Measurements from ENCODE around the gene ARHGAP25. TPM values are rescaled to one million over a fixed set of nuclear protein-coding genes. Genes with fewer than 3 reads are reported as not detected.

Gene ARHGAP25
- total and polyA plus RNA-seq, 2 experiments from 2014 or later, result 1.9 to 2.0 TPM

DNA sequence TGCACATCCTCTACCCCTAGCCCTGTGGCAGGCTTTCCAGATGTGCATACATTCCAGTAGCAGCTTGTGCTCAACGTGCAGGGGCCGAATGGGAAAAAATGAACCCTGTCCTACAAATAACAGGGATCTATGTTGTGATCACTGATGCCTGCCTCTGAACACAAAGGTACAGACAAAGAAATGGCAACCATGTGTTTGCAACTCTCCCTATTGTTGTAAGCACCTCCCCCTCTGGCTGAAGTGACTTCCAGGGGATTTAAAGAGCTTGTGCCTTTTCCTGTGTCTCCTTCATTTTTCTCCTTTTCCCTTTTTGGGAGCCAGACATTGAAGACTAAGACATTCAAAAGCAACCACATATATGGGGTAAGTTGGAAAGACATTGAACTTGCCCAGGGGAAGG is 21.6 kb downstream of the ARHGAP25 start:
- peak; percentile 62; the same call in 2 of the 3 replicates for ATAC-seq
- Histone ChIP-seq H3K79me2 (replicated peaks; ENCODE audit: insufficient read depth) (no peaks in the 10 kb centered on the region), H3K9me2 (ENCODE audit: insufficient read depth) (no peaks in the 10 kb centered on the region), H3F3A (replicated peaks; ENCODE audit: low read depth) (no peaks in the 10 kb centered on the region), H3K36me3 (ENCODE audit: insufficient read depth) (no peaks in the 10 kb centered on the region), H3K27ac (ENCODE audit: low read depth) (no peak overlapping the region), H4K20me1 (replicated peaks; ENCODE audit: insufficient read depth) (no peaks in the 10 kb centered on the region), H2AFZ (peak overlapping the region; percentile 56), H3K4me2 (no peak overlapping the region), H3K4me1 (ENCODE audit: insufficient read depth) (peaks cover 4% of the 10 kb centered on the region; the same call in 1 of the 2 replicates), H3K27me3 (ENCODE audit: insufficient read depth) (no peaks in the 10 kb centered on the region), H3K4me3 (no peak overlapping the region)
- peak; percentile 65 for DNase-seq (ENCODE audit: low spot score)
- H3K27me3 Mint-ChIP-seq (ENCODE audit: insufficient read depth, low read depth, poor library complexity), result no peaks in the 10 kb centered on the region
- TF ChIP-seq EZH2 (IDR thresholded peaks at IDR 0.05; ENCODE audit: low read depth, unreplicated experiment) (no peak), ZNF331 (CRISPR knock-in tag; IDR thresholded peaks at IDR 0.05; ENCODE audit: low read depth) (no peak), NANOG (IDR thresholded peaks at IDR 0.05; ENCODE audit: borderline replicate concordance) (no peak), POLR2AphosphoS5 (IDR thresholded peaks at IDR 0.05; ENCODE audit: low read depth) (no peak), JUNB (IDR thresholded peaks at IDR 0.05; ENCODE audit: unreplicated experiment) (no peak), ETS1 (IDR thresholded peaks at IDR 0.05) (no peak), CTCF (conservative IDR thresholded peaks at IDR 0.05; ENCODE audit: low read depth in 2 of 2) (no peak)
- TF ChIP-seq, protein P1, sequence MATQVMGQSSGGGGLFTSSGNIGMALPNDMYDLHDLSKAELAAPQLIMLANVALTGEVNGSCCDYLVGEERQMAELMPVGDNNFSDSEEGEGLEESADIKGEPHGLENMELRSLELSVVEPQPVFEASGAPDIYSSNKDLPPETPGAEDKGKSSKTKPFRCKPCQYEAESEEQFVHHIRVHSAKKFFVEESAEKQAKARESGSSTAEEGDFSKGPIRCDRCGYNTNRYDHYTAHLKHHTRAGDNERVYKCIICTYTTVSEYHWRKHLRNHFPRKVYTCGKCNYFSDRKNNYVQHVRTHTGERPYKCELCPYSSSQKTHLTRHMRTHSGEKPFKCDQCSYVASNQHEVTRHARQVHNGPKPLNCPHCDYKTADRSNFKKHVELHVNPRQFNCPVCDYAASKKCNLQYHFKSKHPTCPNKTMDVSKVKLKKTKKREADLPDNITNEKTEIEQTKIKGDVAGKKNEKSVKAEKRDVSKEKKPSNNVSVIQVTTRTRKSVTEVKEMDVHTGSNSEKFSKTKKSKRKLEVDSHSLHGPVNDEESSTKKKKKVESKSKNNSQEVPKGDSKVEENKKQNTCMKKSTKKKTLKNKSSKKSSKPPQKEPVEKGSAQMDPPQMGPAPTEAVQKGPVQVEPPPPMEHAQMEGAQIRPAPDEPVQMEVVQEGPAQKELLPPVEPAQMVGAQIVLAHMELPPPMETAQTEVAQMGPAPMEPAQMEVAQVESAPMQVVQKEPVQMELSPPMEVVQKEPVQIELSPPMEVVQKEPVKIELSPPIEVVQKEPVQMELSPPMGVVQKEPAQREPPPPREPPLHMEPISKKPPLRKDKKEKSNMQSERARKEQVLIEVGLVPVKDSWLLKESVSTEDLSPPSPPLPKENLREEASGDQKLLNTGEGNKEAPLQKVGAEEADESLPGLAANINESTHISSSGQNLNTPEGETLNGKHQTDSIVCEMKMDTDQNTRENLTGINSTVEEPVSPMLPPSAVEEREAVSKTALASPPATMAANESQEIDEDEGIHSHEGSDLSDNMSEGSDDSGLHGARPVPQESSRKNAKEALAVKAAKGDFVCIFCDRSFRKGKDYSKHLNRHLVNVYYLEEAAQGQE (IDR thresholded peaks at IDR 0.05; ENCODE audit: unreplicated experiment), result no peak
- no peak overlapping the region for H3K4me3 Mint-ChIP-seq
- H3K27ac Mint-ChIP-seq, result peak overlapping the region; percentile 60
- no peaks in the 10 kb centered on the region for H3K9me3 Mint-ChIP-seq
- H3K36me3 Mint-ChIP-seq (ENCODE audit: low read depth), result no peaks in the 10 kb centered on the region
- peaks cover 9% of the 10 kb centered on the region for H3K4me1 Mint-ChIP-seq

DNA sequence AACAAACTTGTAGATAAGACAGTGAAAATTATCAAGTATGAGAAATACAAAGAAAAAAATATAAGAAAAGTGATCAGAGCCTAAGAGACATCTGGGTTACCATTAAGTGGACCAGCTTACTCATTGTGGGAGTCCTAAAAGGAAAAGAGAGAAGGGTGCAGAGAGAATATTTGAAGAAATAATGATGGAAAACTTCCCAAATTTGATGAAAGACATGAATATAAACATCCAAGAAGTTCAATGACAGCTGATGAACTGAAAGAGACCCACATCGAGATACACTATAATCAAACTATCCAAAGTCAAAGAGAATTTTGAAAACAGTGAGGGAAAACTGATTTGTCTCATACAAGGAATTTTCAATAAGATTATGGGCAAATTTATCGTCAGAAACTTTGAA is 22.5 kb downstream of the ARHGAP25 start:
- H3K36me3 ChIP-seq (ENCODE audit: insufficient read depth), result no peaks in the 10 kb centered on the region
- H3K79me2 ChIP-seq (replicated peaks; ENCODE audit: insufficient read depth), result no peaks in the 10 kb centered on the region
- no peak overlapping the region for H2AFZ ChIP-seq
- H4K20me1 ChIP-seq (replicated peaks; ENCODE audit: insufficient read depth), result no peaks in the 10 kb centered on the region
- no peak for DNase-seq (ENCODE audit: low spot score)
- no peaks in the 10 kb centered on the region for H3F3A ChIP-seq (replicated peaks; ENCODE audit: low read depth)
- no peak overlapping the region for H3K27ac ChIP-seq (ENCODE audit: low read depth)
- H3K9me2 ChIP-seq (ENCODE audit: insufficient read depth), result no peaks in the 10 kb centered on the region
- H3K27me3 ChIP-seq (ENCODE audit: insufficient read depth), result no peaks in the 10 kb centered on the region
- Mint-ChIP-seq H3K27ac (no peak overlapping the region), H3K36me3 (ENCODE audit: low read depth) (no peaks in the 10 kb centered on the region), H3K27me3 (ENCODE audit: insufficient read depth, low read depth, poor library complexity) (no peaks in the 10 kb centered on the region), H3K4me1 (peaks cover 9% of the 10 kb centered on the region), H3K9me3 (no peaks in the 10 kb centered on the region), H3K4me3 (no peak overlapping the region)
- H3K4me1 ChIP-seq (ENCODE audit: insufficient read depth), result peaks cover 4% of the 10 kb centered on the region; the same call in 1 of the 2 replicates
- H3K4me3 ChIP-seq, result no peak overlapping the region
- ATAC-seq, result no peak
- no peak overlapping the region for H3K4me2 ChIP-seq
- TF ChIP-seq JUNB (IDR thresholded peaks at IDR 0.05; ENCODE audit: unreplicated experiment), result no peak
- TF ChIP-seq STAT1 (IDR thresholded peaks at IDR 0.05; ENCODE audit: unreplicated experiment), result no peak
- no peak for TF ChIP-seq ZNF114 (CRISPR knock-in tag; IDR thresholded peaks at IDR 0.05)
- TF ChIP-seq NANOG (IDR thresholded peaks at IDR 0.05; ENCODE audit: borderline replicate concordance), result no peak
- no peak for TF ChIP-seq CTCF (conservative IDR thresholded peaks at IDR 0.05; ENCODE audit: low read depth in 2 of 2)
